PC-3 (cell line): Measurements from ENCODE around the gene TRIM44.

Experiments
- EZH2 ChIP-seq: fragments of 300-600 bp; sonication (generic); IDR thresholded peaks from one replicate; pipeline ENCODE4 v1.6.1; 2017; ENCODE audit warnings: antibody characterized with exemption, mild to moderate bottlenecking, low read length; ENCODE audit not compliant: unreplicated experiment
- EZH2phosphoT487 ChIP-seq: fragments of 300-600 bp; sonication (generic); IDR thresholded peaks from 2 replicates; pipeline ENCODE4 v1.6.1; 2018; ENCODE audit warnings: mild to moderate bottlenecking, antibody characterized with exemption, low read length, borderline replicate concordance
- TF ChIP-seq, protein P1 (sequence below): fragments of 300-600 bp; sonication (generic); conservative IDR thresholded peaks from 2 replicates; pipeline ENCODE4 v1.5.1; 2017; ENCODE audit warnings: antibody characterized with exemption, low read depth, mild to moderate bottlenecking, low read length

DNA sequence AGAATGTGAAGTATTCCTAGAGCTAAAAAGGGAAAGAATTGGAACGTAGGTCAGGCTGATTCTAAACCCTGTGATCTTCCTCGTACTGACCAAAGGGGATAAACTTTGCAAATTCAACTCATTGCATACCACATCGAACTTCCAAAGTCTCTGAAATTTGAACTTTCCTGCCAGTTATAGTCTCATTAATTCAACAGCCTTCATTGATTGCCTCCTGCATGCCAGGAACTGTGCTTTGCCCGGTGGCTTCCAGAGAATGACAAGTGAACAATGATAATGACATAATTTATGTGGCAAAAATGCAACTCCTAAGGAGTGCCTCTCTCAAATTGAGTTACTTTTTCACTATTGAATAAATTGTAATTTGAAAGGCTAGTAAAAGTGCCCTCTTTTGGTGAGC lies 173.6 kb downstream of the TRIM44 start:
- TF ChIP-seq, protein P1, sequence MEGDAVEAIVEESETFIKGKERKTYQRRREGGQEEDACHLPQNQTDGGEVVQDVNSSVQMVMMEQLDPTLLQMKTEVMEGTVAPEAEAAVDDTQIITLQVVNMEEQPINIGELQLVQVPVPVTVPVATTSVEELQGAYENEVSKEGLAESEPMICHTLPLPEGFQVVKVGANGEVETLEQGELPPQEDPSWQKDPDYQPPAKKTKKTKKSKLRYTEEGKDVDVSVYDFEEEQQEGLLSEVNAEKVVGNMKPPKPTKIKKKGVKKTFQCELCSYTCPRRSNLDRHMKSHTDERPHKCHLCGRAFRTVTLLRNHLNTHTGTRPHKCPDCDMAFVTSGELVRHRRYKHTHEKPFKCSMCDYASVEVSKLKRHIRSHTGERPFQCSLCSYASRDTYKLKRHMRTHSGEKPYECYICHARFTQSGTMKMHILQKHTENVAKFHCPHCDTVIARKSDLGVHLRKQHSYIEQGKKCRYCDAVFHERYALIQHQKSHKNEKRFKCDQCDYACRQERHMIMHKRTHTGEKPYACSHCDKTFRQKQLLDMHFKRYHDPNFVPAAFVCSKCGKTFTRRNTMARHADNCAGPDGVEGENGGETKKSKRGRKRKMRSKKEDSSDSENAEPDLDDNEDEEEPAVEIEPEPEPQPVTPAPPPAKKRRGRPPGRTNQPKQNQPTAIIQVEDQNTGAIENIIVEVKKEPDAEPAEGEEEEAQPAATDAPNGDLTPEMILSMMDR: no peak
- no peak for TF ChIP-seq EZH2
- TF ChIP-seq EZH2phosphoT487: no peak
